Measurements from ENCODE around the gene ALDH2.
"Not testable (repeated sequence)": the region's sequence is repeated elsewhere in the genome, so short reads cannot be mapped to it uniquely, and the experiment has no call there.

ALDH2 gene

GRCh38 chr12:111759991-111760390, 6.7 kb upstream of the ALDH2 start:
- DNase-seq, result no peak

- DNase-seq, result no peak
Measured at GRCh38 chr12:111761099-111761498, 5.6 kb upstream of the ALDH2 start.

GRCh38 chr12:111761706-111762105, 5.0 kb upstream of the ALDH2 start:
- DNase-seq, result no peak

GRCh38 chr12:111763552-111763951, 3.2 kb upstream of the ALDH2 start:
- DNase-seq, result not testable (repeated sequence)

GRCh38 chr12:111764120-111764821, 2.5 kb upstream of the ALDH2 start:
- DNase-seq, result no peak

- DNase-seq, result peak; percentile 32
Measured at GRCh38 chr12:111767362-111768158, 827 bp downstream of the ALDH2 start.

- DNase-seq, result no peak
Measured at GRCh38 chr12:111768159-111768895, 1.6 kb downstream of the ALDH2 start.

GRCh38 chr12:111769599-111769998, 2.9 kb downstream of the ALDH2 start:
- no peak for DNase-seq

GRCh38 chr12:111773801-111774551, 7.2 kb downstream of the ALDH2 start:
- peak; percentile 49 for DNase-seq

GRCh38 chr12:111775205-111776193, 8.8 kb downstream of the ALDH2 start:
- DNase-seq, result peak; percentile 32

GRCh38 chr12:111776836-111777344, 10.2 kb downstream of the ALDH2 start:
- DNase-seq, result no peak

- no peak for DNase-seq
Measured at GRCh38 chr12:111777345-111778045, 10.8 kb downstream of the ALDH2 start.

GRCh38 chr12:111780166-111780565, 13.4 kb downstream of the ALDH2 start:
- no peak for DNase-seq

GRCh38 chr12:111780615-111781014, 13.9 kb downstream of the ALDH2 start:
- no peak for DNase-seq

- DNase-seq, result no peak
Measured at GRCh38 chr12:111781085-111781658, 14.4 kb downstream of the ALDH2 start.

GRCh38 chr12:111783046-111783445, 16.3 kb downstream of the ALDH2 start:
- no peak for DNase-seq

- DNase-seq, result no peak
Measured at GRCh38 chr12:111784953-111785352, 18.2 kb downstream of the ALDH2 start.

- peak; percentile 53 for DNase-seq
Measured at GRCh38 chr12:111785651-111786050, 18.9 kb downstream of the ALDH2 start.

- DNase-seq, result peak; percentile 12
Measured at GRCh38 chr12:111788178-111788654, 21.5 kb downstream of the ALDH2 start.

GRCh38 chr12:111789779-111790178, 23.0 kb downstream of the ALDH2 start:
- DNase-seq, result no peak
